Smooth muscle cell (in vitro differentiated cells): ENCODE results near the gene DPYD. TPM values are rescaled to one million over a fixed set of nuclear protein-coding genes. Genes with fewer than 3 reads are reported as not detected.

ENCODE experiments used
- DNase-seq: peaks from one replicate; lab custom pipeline; 2025; ENCODE audit not compliant: unreplicated experiment; lab: John Stamatoyannopoulos, UW
- H2AFZ ChIP-seq: fragments of 200-600 bp; sonication (generic); 2 replicates; pipeline ENCODE4 v1.6.0; 2016; ENCODE audit warnings: antibody characterized with exemption, low read depth, mild to moderate bottlenecking
- H3F3A ChIP-seq: fragments of 200-600 bp; sonication (generic); 2 replicates; pipeline ENCODE4 v1.6.0; 2017; ENCODE audit warnings: antibody characterized with exemption, low read depth
- H3K27ac ChIP-seq: fragments of 200-600 bp; sonication (generic); 2 replicates; pipeline ENCODE4 v1.5.1; 2016; ENCODE audit warnings: low read depth, mild to moderate bottlenecking
- H3K27me3 ChIP-seq: fragments of 200-600 bp; sonication (generic); 2 replicates; pipeline ENCODE4 v1.6.1; 2016; ENCODE audit warnings: low read depth, mild to moderate bottlenecking
- H3K36me3 ChIP-seq: fragments of 200-600 bp; sonication (generic); 2 replicates; pipeline ENCODE4 v1.5.1; 2016; ENCODE audit warnings: low read depth
- H3K4me1 ChIP-seq: fragments of 200-600 bp; sonication (generic); 2 replicates; pipeline ENCODE4 v1.5.1; 2016; ENCODE audit warnings: low read depth
- H3K4me2 ChIP-seq: fragments of 200-600 bp; sonication (generic); 2 replicates; pipeline ENCODE4 v1.6.0; 2016; ENCODE audit warnings: mild to moderate bottlenecking
- H3K4me3 ChIP-seq: fragments of 200-600 bp; sonication (generic); 2 replicates; pipeline ENCODE4 v1.5.1; 2016; ENCODE audit warnings: mild to moderate bottlenecking
- H3K79me2 ChIP-seq: fragments of 200-600 bp; sonication (generic); 2 replicates; pipeline ENCODE4 v1.6.0; 2016; ENCODE audit warnings: low read depth, mild to moderate bottlenecking
- H3K9ac ChIP-seq: fragments of 200-600 bp; sonication (generic); 2 replicates; pipeline ENCODE4 v1.6.0; 2016; ENCODE audit warnings: low read depth
- H3K9me3 ChIP-seq: fragments of 200-600 bp; sonication (generic); replicated peaks from 2 replicates; pipeline ENCODE4 v1.5.1; 2016; ENCODE audit warnings: low read depth
- H4K20me1 ChIP-seq: fragments of 200-600 bp; sonication (generic); 2 replicates; pipeline ENCODE4 v1.6.0; 2016; ENCODE audit warnings: low read depth
- CTCF ChIP-seq: fragments of 200-600 bp; sonication (generic); IDR thresholded peaks from 2 replicates; pipeline ENCODE4 v1.5.1; 2017; ENCODE audit warnings: borderline replicate concordance, mild to moderate bottlenecking, antibody characterized with exemption; ENCODE audit not compliant: insufficient read depth, poor library complexity, severe bottlenecking
- WGBS: methylation state at CpG from one replicate; pipeline ENCODE4 v1.1.7; 2016; ENCODE audit warnings: low lambda C conversion rate; 5-methylcytosine and 5-hydroxymethylcytosine counted together
- polyA plus RNA-seq: library from polyadenylated mRNA; unstranded; fragments of >200 nt; fragmentation: Nextera tagmentation; extraction: Ambion mirVana; gene quantifications from 2 replicates; pipeline ENCODE4 v1.2.1, GENCODE V29; 2016
- total RNA-seq: library from RNA; depleted of rRNA; stranded (reverse); fragments of >200 nt; gene quantifications from 2 replicates; pipeline ENCODE4 v1.2.3, GENCODE V29; 2014

Gene DPYD
- total and polyA plus RNA-seq, 2 experiments from 2014 or later, result 1.8 to 2.0 TPM

DNA sequence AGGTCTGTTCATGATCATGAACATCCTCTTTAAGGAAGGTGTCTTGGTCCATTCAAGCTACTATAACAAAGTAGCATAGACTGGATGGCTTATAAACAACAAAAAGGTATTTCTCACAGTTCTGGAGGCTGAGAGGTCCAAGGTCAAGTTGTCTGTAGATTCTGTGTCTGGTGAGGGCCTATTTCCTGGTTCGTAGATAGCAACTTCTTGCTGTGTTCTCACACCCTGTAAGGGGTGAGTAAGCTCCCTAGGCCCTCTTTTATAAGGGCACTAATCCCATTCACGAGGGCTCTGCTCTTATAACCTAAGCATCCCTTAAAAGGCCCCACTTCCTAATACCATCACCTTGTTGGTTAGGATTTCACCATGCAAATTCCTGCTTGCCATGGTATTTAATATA lies 851.5 kb downstream of the DPYD start:
- Histone ChIP-seq H3K4me1 (no peaks in the 10 kb centered on the region), H3K4me2 (no peak overlapping the region), H3K9ac (no peak overlapping the region), H3K36me3 (no peaks in the 10 kb centered on the region), H3K27me3 (no peaks in the 10 kb centered on the region), H3F3A (no peaks in the 10 kb centered on the region), H3K9me3 (no peaks in the 10 kb centered on the region), H4K20me1 (no peaks in the 10 kb centered on the region), H2AFZ (no peak overlapping the region), H3K27ac (no peak overlapping the region), H3K79me2 (no peaks in the 10 kb centered on the region), H3K4me3 (no peak overlapping the region)
- no peak for TF ChIP-seq CTCF
- WGBS, result 36% methylated on average over 2 of the region's 2 CpGs
- no peak for DNase-seq

- no peak for DNase-seq
- Histone ChIP-seq H3K4me3 (no peak overlapping the region), H3K27ac (no peak overlapping the region), H3K4me1 (no peaks in the 10 kb centered on the region), H3K9ac (no peak overlapping the region), H3K27me3 (no peaks in the 10 kb centered on the region), H3K36me3 (no peaks in the 10 kb centered on the region), H3K9me3 (no peaks in the 10 kb centered on the region), H3F3A (no peaks in the 10 kb centered on the region), H4K20me1 (no peaks in the 10 kb centered on the region), H3K79me2 (no peaks in the 10 kb centered on the region), H2AFZ (no peak overlapping the region), H3K4me2 (no peak overlapping the region)
- no peak for TF ChIP-seq CTCF
These were observed 854.0 kb downstream of the DPYD start for GRCh38 chr1:97066860-97067259.

GRCh38 chr1:97063532-97063931 lies 857.3 kb downstream of the DPYD start:
- Histone ChIP-seq H3K4me2 (no peak overlapping the region), H4K20me1 (no peaks in the 10 kb centered on the region), H3K27ac (no peak overlapping the region), H3K36me3 (no peaks in the 10 kb centered on the region), H3K4me1 (no peaks in the 10 kb centered on the region), H3K4me3 (no peak overlapping the region), H3K27me3 (no peaks in the 10 kb centered on the region), H3K9me3 (no peaks in the 10 kb centered on the region), H3K79me2 (no peaks in the 10 kb centered on the region), H2AFZ (peak overlapping the region; percentile 11), H3F3A (no peaks in the 10 kb centered on the region), H3K9ac (no peak overlapping the region)
- TF ChIP-seq CTCF, result no peak
- no peak for DNase-seq

- no peaks in the 10 kb centered on the region for H3K36me3 ChIP-seq
- peak overlapping the region; percentile 16 for H2AFZ ChIP-seq
- no peaks in the 10 kb centered on the region for H3K4me1 ChIP-seq
- peak overlapping the region; percentile 25 for H3K27ac ChIP-seq
- no peak overlapping the region for H3K9ac ChIP-seq
- H3K9me3 ChIP-seq, result peaks cover 3% of the 10 kb centered on the region
- DNase-seq, result no peak
- no peak overlapping the region for H3K4me3 ChIP-seq
- WGBS, result 64% methylated on average over 2 of the region's 2 CpGs
- no peak overlapping the region for H3K4me2 ChIP-seq
- H3K27me3 ChIP-seq, result no peaks in the 10 kb centered on the region
- no peaks in the 10 kb centered on the region for H3F3A ChIP-seq
- no peak for TF ChIP-seq CTCF
- H3K79me2 ChIP-seq, result no peaks in the 10 kb centered on the region
- H4K20me1 ChIP-seq, result no peaks in the 10 kb centered on the region
These were observed 859.2 kb downstream of the DPYD start for GRCh38 chr1:97061604-97062003.
